Measurements from ENCODE around the gene MAN1C1.

MAN1C1 gene

DNA sequence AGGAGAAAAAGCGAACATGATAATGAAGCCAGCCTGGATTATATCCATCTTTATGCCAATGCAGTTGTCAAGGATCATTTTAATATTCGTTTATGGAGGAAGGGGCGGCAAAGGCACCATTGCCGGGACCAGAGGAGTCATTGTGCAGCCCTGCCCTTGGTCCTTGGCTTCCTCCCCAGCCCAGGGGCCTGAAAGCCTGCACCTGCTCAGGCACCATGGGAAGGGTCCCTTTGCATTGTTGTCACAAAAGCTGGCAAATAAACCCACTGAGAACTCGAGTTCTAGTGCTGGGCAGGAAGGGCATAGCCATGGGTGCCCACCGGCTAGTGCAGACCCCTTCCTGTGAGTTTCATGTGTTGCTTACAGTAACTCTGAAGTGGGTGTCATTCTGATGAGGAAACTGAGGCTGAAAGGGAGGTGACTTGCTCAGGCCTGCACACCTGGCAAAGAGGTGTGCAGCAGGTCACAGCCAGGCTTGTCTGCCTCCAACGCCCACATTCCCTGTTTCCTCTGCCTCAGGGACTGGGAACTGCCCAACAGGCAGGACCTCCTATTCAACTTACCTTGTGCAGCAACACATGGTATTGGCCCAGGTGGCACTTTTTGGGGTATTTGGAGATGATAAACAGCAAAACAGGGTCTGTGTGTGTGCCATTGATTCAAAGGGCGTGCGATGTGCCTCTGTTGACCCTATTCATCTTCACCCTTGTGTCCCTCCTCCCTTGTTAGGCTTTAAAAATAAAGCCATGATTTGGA is 84.6 kb downstream of the MAN1C1 start:
- TF ChIP-seq ZFX (IDR thresholded peaks at IDR 0.05): no peak
- TF ChIP-seq, protein P1, sequence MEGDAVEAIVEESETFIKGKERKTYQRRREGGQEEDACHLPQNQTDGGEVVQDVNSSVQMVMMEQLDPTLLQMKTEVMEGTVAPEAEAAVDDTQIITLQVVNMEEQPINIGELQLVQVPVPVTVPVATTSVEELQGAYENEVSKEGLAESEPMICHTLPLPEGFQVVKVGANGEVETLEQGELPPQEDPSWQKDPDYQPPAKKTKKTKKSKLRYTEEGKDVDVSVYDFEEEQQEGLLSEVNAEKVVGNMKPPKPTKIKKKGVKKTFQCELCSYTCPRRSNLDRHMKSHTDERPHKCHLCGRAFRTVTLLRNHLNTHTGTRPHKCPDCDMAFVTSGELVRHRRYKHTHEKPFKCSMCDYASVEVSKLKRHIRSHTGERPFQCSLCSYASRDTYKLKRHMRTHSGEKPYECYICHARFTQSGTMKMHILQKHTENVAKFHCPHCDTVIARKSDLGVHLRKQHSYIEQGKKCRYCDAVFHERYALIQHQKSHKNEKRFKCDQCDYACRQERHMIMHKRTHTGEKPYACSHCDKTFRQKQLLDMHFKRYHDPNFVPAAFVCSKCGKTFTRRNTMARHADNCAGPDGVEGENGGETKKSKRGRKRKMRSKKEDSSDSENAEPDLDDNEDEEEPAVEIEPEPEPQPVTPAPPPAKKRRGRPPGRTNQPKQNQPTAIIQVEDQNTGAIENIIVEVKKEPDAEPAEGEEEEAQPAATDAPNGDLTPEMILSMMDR (conservative IDR thresholded peaks at IDR 0.05): no peak

DNA sequence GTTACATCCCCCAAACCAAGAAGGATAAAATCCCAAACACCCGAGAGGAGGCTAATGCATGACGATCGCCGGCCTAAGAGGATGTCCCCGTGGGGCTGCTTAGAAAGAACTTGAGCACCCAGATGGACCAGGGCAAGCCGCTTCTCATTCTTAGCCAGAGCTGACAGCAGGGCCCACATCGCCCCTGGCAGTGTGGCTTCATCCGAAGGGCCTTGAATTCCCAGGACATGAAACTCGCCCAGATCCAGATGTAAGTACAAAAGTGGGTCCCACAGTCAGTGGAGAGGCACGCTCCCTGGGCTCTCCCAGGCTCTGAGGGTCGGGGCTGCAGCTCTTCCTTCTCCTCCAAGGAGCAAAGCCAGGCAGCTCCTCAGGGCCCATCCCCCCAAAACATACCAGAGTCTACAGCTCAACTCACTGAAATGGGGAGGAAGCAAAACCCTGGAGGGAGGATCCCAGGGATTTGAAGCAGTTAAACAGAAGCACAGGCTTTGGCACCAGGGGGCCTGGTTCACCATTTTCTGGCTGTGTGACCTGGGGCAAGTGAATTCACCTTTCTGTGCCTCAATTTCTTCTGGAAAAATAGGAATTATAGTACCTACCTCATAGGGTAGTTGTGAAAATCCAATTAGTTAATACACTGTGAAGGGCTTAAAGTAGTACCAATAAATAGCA is 85.6 kb downstream of the MAN1C1 start:
- TF ChIP-seq, protein P1 (conservative IDR thresholded peaks at IDR 0.05): no peak
- TF ChIP-seq ZFX (IDR thresholded peaks at IDR 0.05): no peak

More for the DNA sequence above, 84.6 kb downstream of the MAN1C1 start:
- H3K27ac ChIP-seq: no peak overlapping the region

DNA sequence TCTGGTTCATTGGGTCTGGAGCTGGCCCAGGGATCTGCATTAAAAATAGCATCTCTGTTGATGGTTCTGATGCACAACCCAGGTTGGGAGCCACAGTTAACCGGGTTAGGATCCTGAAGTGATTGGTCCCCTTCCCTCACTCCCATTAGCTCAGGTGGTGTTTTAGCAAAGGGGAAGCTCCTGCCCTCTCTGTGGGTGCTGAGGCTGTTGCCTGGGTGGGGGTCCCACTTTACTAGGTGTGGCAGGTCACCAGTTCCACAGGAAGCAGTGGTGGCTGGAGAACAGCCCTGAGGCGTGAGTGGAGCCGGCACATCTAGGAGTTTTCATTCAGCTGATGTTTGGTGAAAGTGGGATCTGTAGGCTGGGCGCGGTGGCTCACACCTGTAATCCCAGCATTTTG is 86.5 kb downstream of the MAN1C1 start:
- no peak overlapping the region for H3K27ac ChIP-seq
- TF ChIP-seq, protein P1 (conservative IDR thresholded peaks at IDR 0.05): no peak
- TF ChIP-seq ZFX (IDR thresholded peaks at IDR 0.05): no peak

More for the DNA sequence above, 85.6 kb downstream of the MAN1C1 start:
- H3K27ac ChIP-seq: no peak overlapping the region

DNA sequence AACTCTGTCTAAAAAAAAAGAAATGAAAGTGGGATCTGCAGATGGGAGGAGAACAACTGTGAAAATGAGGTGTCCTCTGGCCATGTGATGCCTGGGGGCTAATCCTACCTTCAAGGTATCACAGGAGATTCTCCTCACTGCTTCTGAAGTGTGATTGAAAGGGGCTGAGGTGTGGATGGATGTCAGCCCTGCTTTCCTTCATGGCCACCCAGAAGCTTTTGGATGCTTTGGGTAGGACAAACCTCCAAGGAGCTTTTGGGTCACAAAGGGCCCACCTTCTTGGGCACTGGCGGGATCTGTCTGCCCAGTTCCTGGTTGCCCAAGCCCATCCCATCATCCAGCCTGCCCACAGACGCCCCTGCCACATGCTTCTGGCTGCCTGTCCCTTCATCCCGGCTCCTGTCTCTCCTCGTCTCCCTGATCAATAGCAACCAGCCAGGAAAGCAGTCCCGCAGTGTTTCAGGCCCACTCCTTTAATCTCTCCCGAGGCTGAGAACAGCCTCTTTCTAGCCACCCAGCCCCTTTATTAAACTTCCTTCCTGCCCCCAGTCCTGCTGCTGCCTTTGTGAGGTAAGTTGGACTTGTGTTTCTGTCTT is 87.2 kb downstream of the MAN1C1 start:
- H3K27ac ChIP-seq: no peak overlapping the region
- TF ChIP-seq ZFX (IDR thresholded peaks at IDR 0.05): no peak
- TF ChIP-seq, protein P1 (conservative IDR thresholded peaks at IDR 0.05): no peak

DNA sequence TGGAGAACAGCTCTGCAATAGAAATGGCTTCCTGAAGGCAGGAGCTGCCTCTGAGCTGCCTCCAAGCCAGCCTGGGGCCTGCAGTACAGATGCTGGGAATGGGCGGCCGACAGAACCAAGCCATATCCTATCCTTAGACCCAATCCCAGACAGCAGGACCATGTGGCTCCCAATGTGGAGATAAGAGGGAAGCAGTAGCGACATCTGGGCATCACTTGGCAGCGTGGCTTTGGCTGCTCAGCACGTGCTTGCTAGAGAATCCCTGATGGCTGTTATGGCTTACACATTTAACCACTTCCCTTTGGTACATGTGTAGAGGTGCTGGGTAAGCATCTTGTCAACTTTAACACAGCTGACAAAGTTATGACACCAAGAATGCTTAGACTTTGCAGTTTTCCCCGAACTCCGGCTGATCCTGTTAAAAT is 87.7 kb downstream of the MAN1C1 start:
- H3K27ac ChIP-seq: no peak overlapping the region
- TF ChIP-seq, protein P1 (conservative IDR thresholded peaks at IDR 0.05): no peak
- TF ChIP-seq ZFX (IDR thresholded peaks at IDR 0.05): no peak

DNA sequence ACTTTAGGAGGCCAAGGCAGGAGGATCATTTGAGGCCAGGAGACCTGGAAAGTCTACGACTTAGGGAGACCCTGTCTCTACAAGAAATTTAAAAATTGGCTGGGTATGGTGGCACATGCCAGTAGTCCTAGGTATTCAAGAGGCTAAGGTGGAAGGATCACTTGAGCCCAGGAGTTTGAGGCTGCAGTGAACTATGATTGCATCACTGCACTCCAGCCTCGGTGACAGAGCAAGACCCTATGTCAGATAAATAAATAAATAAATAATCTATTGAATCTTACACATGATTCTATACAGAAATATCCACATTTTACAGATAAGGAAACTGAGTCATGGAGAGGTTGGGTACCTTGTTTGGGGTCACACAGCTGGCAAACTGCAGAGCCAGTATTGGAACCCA is 89.1 kb downstream of the MAN1C1 start:
- TF ChIP-seq, protein P1 (conservative IDR thresholded peaks at IDR 0.05): no peak
- TF ChIP-seq ZFX (IDR thresholded peaks at IDR 0.05): no peak
- H3K27ac ChIP-seq: no peak overlapping the region

Measured in C4-2B (cell line).